Loucy (cell line): ENCODE results near the gene RIMBP2.

ENCODE experiments used
- H2AFZ ChIP-seq: fragments of 200-600 bp; sonication (generic); 2 replicates; pipeline ENCODE4 v1.6.0; 2016; ENCODE audit warnings: antibody characterized with exemption, mild to moderate bottlenecking, low read length, moderate library complexity
- H3F3A ChIP-seq: fragments of 200-600 bp; 2 replicates; pipeline ENCODE4 v1.6.0; 2016; ENCODE audit warnings: antibody characterized with exemption, low read depth, mild to moderate bottlenecking
- H3K27me3 ChIP-seq: fragments of 200-600 bp; sonication (generic); 2 replicates; pipeline ENCODE4 v1.6.1; 2014; ENCODE audit warnings: low read length, mild to moderate bottlenecking; ENCODE audit not compliant: insufficient read depth, poor library complexity, severe bottlenecking
- H3K36me3 ChIP-seq: fragments of 200-600 bp; sonication (generic); 2 replicates; pipeline ENCODE4 v1.6.1; 2016; ENCODE audit warnings: low read length; ENCODE audit not compliant: insufficient read depth
- H3K4me1 ChIP-seq: fragments of 200-600 bp; sonication (generic); 2 replicates; pipeline ENCODE4 v1.5.1; 2014; ENCODE audit warnings: low read length, mild to moderate bottlenecking; ENCODE audit not compliant: insufficient read depth, poor library complexity, severe bottlenecking
- H3K4me2 ChIP-seq: fragments of 200-600 bp; sonication (generic); 2 replicates; pipeline ENCODE4 v1.6.0; 2014; ENCODE audit warnings: antibody characterized with exemption, low read length, low read depth, mild to moderate bottlenecking; ENCODE audit not compliant: poor library complexity, severe bottlenecking
- H3K4me3 ChIP-seq: fragments of 200-600 bp; sonication (generic); 2 replicates; pipeline ENCODE4 v1.5.1; 2014; ENCODE audit warnings: low read length, mild to moderate bottlenecking, mixed read lengths; ENCODE audit not compliant: poor library complexity, severe bottlenecking
- H3K79me2 ChIP-seq: fragments of 200-600 bp; sonication (generic); 2 replicates; pipeline ENCODE4 v1.6.1; 2014; ENCODE audit warnings: low read length; ENCODE audit not compliant: insufficient read depth
- H3K9ac ChIP-seq: fragments of 200-600 bp; sonication (generic); 2 replicates; pipeline ENCODE4 v1.6.0; 2014; ENCODE audit warnings: mild to moderate bottlenecking, low read depth, low read length, moderate library complexity; ENCODE audit not compliant: poor library complexity, severe bottlenecking
- H3K9me2 ChIP-seq: fragments of 200-600 bp; sonication (generic); replicated peaks from 2 replicates; pipeline ENCODE4 v1.6.1; 2016; ENCODE audit warnings: low read depth, low read length, mixed read lengths
- H3K9me3 ChIP-seq: fragments of 200-600 bp; sonication (generic); 2 replicates; pipeline ENCODE4 v1.6.1; 2014; ENCODE audit warnings: mild to moderate bottlenecking, antibody characterized with exemption, low read length, low read depth; ENCODE audit not compliant: insufficient read depth
- H4K20me1 ChIP-seq: fragments of 200-600 bp; sonication (generic); 2 replicates; pipeline ENCODE4 v1.6.0; 2014; ENCODE audit warnings: antibody characterized with exemption, low read length, mild to moderate bottlenecking; ENCODE audit not compliant: insufficient read depth, poor library complexity, severe bottlenecking
- CTCF ChIP-seq: fragments of 200-600 bp; sonication (generic); conservative IDR thresholded peaks from 2 replicates; pipeline ENCODE4 v1.5.1; 2014; ENCODE audit warnings: mild to moderate bottlenecking, antibody characterized with exemption, low read length
- EZH2phosphoT487 ChIP-seq: fragments of 200-600 bp; IDR thresholded peaks from 2 replicates; pipeline ENCODE4 v1.6.1; 2018; ENCODE audit warnings: antibody characterized with exemption, mild to moderate bottlenecking, moderate library complexity, borderline replicate concordance

RIMBP2 gene

GRCh38 chr12:130458341-130458740, 257.8 kb downstream of the RIMBP2 start:
- no peaks in the 10 kb centered on the region for H3F3A ChIP-seq
- no peak overlapping the region for H3K9ac ChIP-seq
- no peaks in the 10 kb centered on the region for H3K9me2 ChIP-seq
- H3K9me3 ChIP-seq = peaks cover 4% of the 10 kb centered on the region; the same call in 1 of the 2 replicates
- H3K36me3 ChIP-seq = no peaks in the 10 kb centered on the region
- no peaks in the 10 kb centered on the region for H3K27me3 ChIP-seq
- no peaks in the 10 kb centered on the region for H3K79me2 ChIP-seq
- H3K4me1 ChIP-seq = no peaks in the 10 kb centered on the region
- H3K4me2 ChIP-seq = no peak overlapping the region
- TF ChIP-seq CTCF = no peak
- no peaks in the 10 kb centered on the region for H4K20me1 ChIP-seq
- H3K4me3 ChIP-seq = no peak overlapping the region
- no peak overlapping the region for H2AFZ ChIP-seq

- Histone ChIP-seq H4K20me1 (no peaks in the 10 kb centered on the region), H3K4me2 (no peak overlapping the region), H3K79me2 (no peaks in the 10 kb centered on the region), H3K4me3 (no peak overlapping the region), H3K9me3 (peaks cover 4% of the 10 kb centered on the region; the same call in 1 of the 2 replicates), H2AFZ (no peak overlapping the region), H3F3A (no peaks in the 10 kb centered on the region), H3K36me3 (no peaks in the 10 kb centered on the region), H3K9me2 (no peaks in the 10 kb centered on the region), H3K27me3 (no peaks in the 10 kb centered on the region), H3K4me1 (no peaks in the 10 kb centered on the region), H3K9ac (no peak overlapping the region)
- TF ChIP-seq EZH2phosphoT487 (no peak), CTCF (no peak)
These were observed 258.9 kb downstream of the RIMBP2 start for GRCh38 chr12:130457215-130457614.

- no peak overlapping the region for H3K9ac ChIP-seq
- H3F3A ChIP-seq = no peaks in the 10 kb centered on the region
- H3K79me2 ChIP-seq = no peaks in the 10 kb centered on the region
- H2AFZ ChIP-seq = no peak overlapping the region
- no peaks in the 10 kb centered on the region for H3K27me3 ChIP-seq
- H3K36me3 ChIP-seq = no peaks in the 10 kb centered on the region
- no peaks in the 10 kb centered on the region for H4K20me1 ChIP-seq
- H3K4me1 ChIP-seq = no peaks in the 10 kb centered on the region
- no peak overlapping the region for H3K4me3 ChIP-seq
- TF ChIP-seq CTCF (no peak), EZH2phosphoT487 (no peak)
- H3K9me3 ChIP-seq = peaks cover 4% of the 10 kb centered on the region; the same call in 1 of the 2 replicates
- H3K9me2 ChIP-seq = no peaks in the 10 kb centered on the region
- H3K4me2 ChIP-seq = no peak overlapping the region
These were observed 259.5 kb downstream of the RIMBP2 start for GRCh38 chr12:130456375-130457199.
